NCI-H1092 treated with DMSO at 0.1 percent for 48 hours (cell line): ENCODE results near the gene SNRPD1.
"Not testable (repeated sequence)": the region's sequence is repeated elsewhere in the genome, so short reads cannot be mapped to it uniquely, and the experiment has no call there.

Experiments
- DNase-seq: peaks from one replicate; lab custom pipeline; 2025; lab: John Stamatoyannopoulos, UW

SNRPD1 gene

DNA sequence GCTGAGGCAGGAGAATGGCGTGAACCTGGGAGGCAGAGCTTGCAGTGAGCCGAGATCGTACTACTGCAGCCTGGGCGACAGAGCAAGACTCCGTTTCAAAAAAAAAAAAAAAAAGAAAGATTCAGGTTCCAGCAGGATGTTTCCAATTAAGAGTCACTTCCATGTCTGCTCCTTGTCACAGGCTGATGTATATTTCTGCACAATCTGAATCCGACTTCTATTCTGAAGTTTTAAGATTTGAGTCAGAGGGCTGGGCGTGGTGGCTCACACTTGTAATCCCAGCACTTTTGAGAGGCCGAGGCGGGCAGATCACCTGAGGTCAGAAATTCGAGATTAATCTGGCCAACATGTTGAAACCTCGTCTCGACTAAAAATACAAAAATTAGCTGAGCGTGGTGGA is 24.7 kb downstream of the SNRPD1 start:
- no peak for DNase-seq

DNA sequence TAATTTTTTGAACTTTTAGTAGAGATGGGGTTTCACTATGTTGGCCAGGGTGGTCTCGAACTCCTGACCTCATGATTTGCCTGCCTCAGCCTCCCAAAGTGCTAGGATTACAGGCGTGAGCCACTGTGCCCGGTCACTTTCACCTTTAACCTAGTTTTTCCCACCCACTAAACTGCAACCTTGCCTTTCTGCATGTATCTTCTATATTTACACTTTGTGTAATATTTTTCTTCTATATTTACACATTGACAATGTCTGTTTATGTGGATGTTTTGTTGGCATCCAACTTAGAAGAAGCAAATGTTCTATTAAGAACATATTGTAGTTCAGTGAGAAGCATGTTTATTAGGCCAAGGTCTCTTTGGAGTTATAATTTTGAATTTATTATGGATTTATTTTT is 26.7 kb downstream of the SNRPD1 start:
- no peak for DNase-seq

DNA sequence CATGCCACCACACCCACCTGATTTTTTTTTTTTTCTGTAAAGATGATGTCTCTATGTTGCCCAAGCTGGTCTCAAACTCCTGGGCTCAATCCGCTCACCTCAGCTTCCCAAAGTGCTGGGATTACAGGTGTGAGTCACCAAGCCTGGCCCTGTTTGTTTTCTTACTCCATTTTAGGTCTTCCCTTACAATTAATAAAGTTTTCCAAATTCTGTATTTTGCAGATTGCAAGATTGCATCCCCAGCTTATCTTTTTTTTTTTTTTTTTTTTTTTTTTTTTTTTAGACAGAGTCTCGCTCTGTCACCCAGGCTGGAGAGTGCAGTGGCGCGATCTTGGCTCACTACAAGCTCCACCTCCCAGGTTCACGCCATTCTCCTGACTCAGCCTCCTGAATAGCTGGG is 28.3 kb downstream of the SNRPD1 start:
- DNase-seq, result not testable (repeated sequence)

DNA sequence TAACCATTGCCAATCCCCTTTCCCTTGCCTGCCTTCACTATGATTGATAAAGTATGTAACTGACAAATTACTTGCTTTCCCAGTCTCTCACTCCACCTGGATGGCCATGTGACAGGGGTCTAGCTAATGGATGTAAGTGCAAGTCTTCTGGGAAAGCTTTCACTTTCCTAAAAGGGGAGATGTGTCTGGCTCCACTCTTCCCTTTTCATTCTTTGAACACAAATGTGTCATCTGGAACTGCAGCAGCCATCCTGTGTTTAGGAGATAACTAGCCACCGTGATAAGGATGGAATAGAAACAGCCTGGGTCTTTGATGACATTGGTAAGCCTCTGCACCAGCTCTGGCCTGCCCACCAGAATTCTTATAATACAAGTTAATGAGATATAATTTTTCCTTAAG is 38.2 kb downstream of the SNRPD1 start:
- no peak for DNase-seq

DNA sequence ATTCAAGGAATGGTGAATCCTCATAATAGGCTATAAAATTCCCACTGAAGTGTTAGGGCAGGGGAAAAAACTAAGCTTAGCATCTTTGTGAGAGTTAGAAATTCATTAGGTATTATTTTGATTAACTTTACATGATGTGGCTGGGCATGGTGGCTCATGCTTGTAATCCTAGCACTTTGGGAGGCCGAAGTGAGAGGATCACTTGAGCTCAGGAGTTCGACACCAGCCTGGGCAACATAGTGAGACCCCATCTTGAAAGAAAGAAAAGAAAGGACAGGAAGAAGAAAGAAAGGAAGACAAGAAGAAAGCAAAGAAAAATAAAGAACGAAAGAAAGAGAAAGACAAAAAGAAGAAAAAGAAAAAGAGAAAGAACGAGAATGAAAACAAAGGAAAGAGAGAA is 40.0 kb downstream of the SNRPD1 start:
- DNase-seq, result no peak

DNA sequence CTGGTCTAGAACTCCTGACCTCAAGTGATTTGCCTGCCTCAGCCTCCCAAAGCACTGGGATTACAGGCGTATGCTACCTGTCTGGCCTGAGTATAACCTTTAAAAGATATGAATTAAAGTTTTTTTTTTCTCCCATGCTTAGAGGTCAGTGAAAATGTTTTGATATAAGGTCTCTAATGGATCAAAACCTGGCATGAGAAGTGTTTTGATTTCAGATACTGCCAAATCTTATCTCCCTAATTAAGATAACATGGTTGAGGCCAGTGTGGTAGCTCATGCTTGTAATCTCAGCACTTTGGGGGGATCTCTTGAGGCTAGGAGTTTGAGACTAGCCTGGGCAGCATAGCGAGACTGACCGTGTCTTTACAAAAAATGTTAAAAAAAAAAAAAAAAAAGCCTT is 41.2 kb downstream of the SNRPD1 start:
- no peak for DNase-seq

DNA sequence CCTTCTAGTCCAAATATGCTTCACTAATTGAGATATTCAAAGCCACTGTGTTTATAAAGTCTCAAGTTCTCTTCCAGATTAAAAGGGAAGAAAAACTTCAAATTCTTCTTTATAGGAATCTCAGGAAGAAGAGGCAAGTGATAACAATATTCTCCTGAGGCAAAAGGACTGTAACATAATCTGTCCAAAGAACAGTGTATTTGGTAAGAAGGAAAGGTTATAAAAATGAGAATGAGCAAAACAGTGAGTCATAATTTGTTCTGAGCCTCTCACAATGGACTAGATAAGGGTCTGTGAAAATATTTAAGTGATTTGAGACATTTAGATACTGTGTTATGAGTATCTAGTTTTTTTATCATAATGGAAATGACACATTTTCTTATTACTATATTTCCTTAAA is 44.3 kb downstream of the SNRPD1 start:
- no peak for DNase-seq

DNA sequence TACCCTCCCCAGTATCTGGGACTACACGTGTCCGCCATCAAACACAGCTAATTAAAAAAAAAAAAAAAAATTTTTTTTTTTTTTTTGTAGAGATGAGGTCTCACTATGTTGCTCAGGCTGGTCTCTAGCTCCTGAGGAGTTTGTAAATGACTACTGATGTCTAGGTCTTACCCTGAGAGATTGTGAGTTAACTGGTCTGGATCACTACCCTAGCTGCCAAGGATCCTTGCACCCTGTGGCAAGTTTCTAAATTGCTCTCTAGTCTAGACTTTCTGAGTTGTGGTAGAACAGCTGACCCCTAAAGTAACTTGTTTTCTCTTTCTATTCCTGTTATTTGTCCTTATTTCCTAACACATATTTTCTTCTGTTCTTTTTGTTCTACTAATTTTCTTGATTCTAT is 48.0 kb downstream of the SNRPD1 start:
- DNase-seq, result no peak

DNA sequence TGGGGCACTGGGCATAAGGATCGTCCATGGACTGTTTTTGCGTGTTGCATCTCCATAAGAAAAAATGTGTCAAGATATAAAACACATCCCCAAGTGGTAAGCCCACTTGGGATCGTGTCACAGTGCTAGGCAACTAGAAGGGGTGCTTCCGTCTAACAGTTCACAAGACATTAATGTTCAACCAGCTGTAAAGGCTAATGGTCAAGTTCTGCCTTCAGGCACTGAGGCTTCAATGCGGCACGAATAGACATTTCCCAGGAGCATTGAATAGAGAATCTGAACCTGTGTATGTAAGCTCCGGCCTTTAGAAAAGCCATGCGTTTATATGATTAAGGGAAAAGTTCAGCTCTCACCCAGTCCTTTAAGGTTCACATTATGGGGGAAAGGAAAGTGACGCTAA is 50.5 kb downstream of the SNRPD1 start:
- DNase-seq, result no peak

DNA sequence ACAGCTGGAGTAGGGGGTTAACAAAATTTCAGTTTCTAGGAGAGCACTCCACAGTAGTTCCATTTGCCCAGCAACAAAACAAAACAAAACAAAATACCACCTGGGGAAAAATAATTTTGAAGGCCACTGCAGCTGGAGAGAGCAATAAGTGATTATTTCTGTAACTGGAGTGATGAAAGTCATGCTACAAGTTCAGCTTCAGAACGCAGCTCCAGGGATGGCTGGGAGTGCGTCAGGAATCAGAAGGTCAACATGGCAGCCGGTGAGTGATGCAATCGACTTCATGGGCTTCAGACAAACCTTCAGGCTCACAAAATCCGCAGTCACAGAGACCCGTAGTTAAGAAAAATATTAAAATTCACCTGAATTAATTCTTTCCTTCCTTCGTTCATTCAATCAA is 51.5 kb downstream of the SNRPD1 start:
- no peak for DNase-seq

DNA sequence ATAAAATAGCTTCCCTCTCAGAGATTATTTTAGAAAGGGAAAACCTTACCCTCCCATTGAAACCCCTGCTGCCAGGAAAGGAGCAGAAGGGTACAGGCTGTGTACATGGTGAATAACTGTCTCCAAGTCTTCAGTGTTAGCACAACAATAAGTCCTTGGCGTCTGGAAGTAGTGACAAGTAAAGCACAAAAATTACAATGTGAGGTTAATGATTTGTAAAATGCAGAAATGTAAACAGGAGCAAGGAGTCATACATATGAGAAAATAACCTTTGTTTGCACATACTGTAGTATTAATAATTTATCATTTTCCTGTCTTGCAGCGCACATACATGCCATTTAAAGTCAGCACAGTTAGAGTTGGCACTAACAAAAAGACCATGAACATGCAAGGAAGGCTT is 52.0 kb downstream of the SNRPD1 start:
- DNase-seq, result no peak

DNA sequence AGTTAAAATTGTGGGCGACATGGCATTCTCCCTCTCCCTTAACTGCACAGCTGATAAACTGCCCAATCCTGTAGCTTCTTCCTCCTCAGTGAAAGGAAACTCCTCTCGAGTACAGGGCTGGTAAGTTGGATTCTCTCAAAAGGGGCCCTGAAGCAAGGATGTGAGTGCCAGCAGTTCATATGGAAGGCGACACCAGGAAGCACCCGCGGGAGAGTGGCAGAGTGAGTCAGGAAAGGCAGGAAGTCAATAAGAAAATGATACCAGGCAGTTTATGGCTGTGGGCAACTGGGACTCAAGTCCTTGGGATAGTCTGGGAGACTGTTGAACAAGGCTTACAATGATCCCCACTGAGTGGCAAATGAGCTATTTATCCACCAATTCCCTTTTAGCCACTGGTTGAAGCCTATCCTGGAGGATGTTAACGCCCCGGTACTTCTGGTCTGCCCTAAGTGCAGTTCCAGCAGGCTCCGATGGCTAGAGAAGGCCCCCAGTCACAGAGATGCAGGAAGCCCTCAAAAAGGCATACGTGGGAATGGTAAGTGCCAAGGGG is 57.7 kb downstream of the SNRPD1 start:
- no peak for DNase-seq

DNA sequence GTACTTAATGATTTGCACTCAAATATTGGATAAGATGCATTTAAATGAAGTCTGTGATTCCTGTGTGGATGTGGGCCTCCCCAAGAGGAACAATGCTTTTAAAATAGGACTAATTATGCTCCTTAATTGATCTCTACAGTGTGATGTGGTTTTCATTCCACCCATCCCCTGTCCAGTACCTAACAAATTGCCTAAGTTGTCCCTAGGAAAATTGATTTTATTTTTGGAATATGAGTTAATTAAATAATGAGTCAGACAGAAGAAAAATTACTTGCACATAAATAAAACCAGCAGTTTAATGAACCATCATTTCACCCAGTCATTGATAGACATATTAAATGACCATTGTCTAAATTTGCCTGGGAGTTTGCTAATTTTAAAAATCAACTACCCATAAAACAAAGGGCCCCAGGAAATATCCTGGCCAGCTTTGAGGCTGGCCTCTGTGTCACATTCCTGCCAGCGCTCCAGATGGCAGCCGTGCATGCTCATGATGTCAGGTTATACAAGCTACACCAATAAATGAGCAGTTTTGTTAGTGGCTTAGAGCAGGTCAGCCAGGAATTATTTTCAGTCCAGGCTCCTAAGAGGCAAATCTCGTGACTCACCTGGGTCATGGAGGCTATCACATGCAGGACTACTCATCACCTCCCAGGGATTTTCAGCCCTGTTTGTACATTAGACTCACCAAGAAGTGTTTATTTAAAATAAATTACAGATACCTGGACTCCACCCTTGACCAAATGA is 60.6 kb downstream of the SNRPD1 start:
- no peak for DNase-seq

DNA sequence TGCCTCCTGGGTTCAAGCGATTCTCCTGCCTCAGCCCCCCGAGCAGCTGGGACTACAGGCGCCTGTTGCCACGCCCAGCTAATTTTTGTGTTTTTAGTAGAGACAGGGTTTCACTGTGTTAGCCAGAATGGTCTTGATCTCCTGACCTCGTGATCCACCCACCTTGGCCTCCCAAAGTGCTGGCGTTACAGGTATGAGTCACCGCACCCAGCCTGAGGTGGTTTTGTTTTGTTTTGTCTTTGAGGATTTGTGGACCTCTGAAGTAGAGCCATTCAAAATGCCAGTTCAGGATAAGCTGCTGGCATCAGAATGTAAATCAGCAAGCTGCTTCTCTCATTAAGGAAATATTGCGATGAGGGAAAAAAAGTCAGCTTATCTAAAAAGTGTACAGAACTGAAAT is 63.2 kb downstream of the SNRPD1 start:
- DNase-seq, result not testable (repeated sequence)

DNA sequence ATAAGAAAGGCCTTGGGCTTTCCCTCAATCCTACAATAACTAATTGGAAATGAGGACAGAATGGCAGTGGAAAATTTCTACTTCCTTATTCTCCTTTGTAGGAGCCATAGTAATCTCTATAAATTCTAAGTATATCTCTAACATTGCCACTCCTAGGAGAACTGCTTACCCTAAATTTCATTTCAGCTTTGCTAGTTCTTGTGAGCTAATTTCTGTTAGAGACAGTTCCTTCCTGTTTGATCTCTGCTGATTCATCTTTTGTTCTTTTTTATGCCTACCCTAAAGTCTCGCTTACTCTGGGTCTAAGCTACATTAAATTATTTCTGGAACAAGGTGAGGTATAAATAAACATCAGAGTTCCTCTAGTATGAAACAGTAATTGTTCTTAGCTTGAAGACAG is 66.7 kb downstream of the SNRPD1 start:
- DNase-seq, result no peak

DNA sequence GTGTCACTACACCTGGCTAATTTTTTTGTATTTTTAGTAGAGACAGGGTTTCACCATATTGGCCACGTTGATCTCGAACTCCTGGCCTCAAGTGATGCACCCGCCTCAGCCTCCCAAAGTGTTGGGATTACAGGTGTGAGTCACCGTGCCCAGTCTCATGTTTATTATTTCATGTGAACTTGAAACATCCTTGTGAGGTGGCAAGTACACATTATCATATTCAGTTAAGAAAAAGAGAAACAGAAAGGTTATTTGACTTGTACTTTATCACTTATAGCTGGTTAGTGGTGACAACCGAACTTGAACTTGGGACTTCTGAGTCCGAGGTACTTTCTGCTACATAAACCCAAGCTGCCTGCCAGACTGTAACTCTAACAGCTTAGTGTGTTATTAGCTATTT is 68.0 kb downstream of the SNRPD1 start:
- DNase-seq, result no peak

DNA sequence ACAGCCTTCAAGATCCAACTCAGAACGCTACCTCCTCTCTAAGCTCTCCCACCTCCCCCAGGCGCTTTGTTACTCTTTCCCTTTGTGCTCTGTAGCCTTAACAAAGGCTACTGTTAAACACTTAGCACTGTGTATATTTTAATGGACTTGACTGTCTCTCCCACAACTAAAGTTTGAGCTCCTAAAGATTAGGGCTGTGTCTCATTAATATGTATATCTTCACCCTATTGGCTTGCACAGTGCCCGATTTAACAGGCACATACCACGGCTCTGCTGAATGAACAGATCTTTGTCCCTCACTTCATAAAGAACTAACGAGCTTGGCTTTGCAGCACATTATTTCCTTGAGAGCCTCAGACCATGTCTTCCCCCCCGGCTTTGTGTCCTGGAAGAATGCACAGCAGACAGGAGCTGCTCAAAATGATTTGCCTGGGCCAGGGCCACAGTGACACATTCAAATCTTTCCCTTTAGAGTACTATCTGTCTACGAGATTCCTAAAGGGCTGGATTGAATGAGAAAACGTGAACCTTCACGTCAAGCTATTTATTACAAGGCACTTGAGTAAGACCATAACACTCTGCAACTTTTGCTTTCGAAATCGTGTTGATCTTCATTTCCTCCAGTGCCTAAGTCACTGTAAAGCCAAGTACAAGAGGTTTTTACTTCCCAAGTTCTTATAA is 70.4 kb downstream of the SNRPD1 start:
- no peak for DNase-seq
